ENCODE measurements around the gene ACOT12. TPM values are rescaled to one million over a fixed set of nuclear protein-coding genes. Genes with fewer than 3 reads are reported as not detected.
A peak's percentile ranks its signal among the peaks of the same experiment; 100 is the strongest.

Gene ACOT12
- not detected for total RNA-seq

GRCh38 chr5:81393783-81394718 lies at the start of gene ACOT12:
Gene ACOT12, minus strand, starts transcription at chr5:81394134. Its CDS starts 20 bp downstream, at chr5:81394114.
- no peaks in the 10 kb centered on the region for H3K9me3 ChIP-seq
- peak within 1 kb of the TSS; percentile 45 to 75 for H3K4me3 ChIP-seq
- no peak within 1 kb of the TSS for H3K27ac ChIP-seq
- no peak for TF ChIP-seq CTCF (IDR thresholded peaks at IDR 0.05)
- intact Hi-C loops (cut with DNase I), result no loop called here
- no peak for DNase-seq (ENCODE audit: low spot score in 2 of 2)
- peaks cover 3 to 4% of the 10 kb centered on the region in 2 donors for H3K4me1 ChIP-seq
- no peaks in the 10 kb centered on the region for H3K36me3 ChIP-seq
- H3K27me3 ChIP-seq, result no peaks in the 10 kb centered on the region

- TF ChIP-seq CTCF (IDR thresholded peaks at IDR 0.05), result no peak
- H3K27me3 ChIP-seq, result no peaks in the 10 kb centered on the region
- no peaks in the 10 kb centered on the region for H3K4me1 ChIP-seq
- no peak overlapping the region for H3K4me3 ChIP-seq
- H3K9me3 ChIP-seq, result no peaks in the 10 kb centered on the region
- intact Hi-C loops (cut with DNase I), result no loop called here
- no peak overlapping the region for H3K27ac ChIP-seq
- peaks cover 3 to 4% of the 10 kb centered on the region in 2 donors for H3K36me3 ChIP-seq
- no peak for DNase-seq (ENCODE audit: low spot score in 2 of 2)
Observed at GRCh38 chr5:81435023-81435422, 41.1 kb upstream of the ACOT12 start.

GRCh38 chr5:81429985-81430384 lies 36.1 kb upstream of the ACOT12 start:
- intact Hi-C loops (cut with DNase I), result loop anchor here (5.0 kb wide), 2 partner anchors 422 to 797 kb away; no protein-coding TSS in a partner anchor
- peaks cover 0 to 4% of the 10 kb centered on the region in 2 donors for H3K36me3 ChIP-seq
- H3K4me3 ChIP-seq, result no peak overlapping the region
- DNase-seq (ENCODE audit: low spot score in 2 of 2), result no peak
- H3K27ac ChIP-seq, result no peak overlapping the region
- no peaks in the 10 kb centered on the region for H3K9me3 ChIP-seq
- H3K27me3 ChIP-seq, result no peaks in the 10 kb centered on the region
- H3K4me1 ChIP-seq, result peaks cover 0 to 6% of the 10 kb centered on the region in 2 donors
- no peak for TF ChIP-seq CTCF (IDR thresholded peaks at IDR 0.05)

GRCh38 chr5:81429363-81429762 lies 35.4 kb upstream of the ACOT12 start:
- no peak for TF ChIP-seq CTCF (IDR thresholded peaks at IDR 0.05)
- intact Hi-C loops (cut with DNase I), result loop anchor here (5.0 kb wide), 2 partner anchors 423 to 798 kb away; no protein-coding TSS in a partner anchor
- Histone ChIP-seq H3K36me3 (peaks cover 0 to 4% of the 10 kb centered on the region in 2 donors), H3K9me3 (no peaks in the 10 kb centered on the region), H3K4me3 (no peak overlapping the region), H3K27me3 (no peaks in the 10 kb centered on the region), H3K27ac (no peak overlapping the region), H3K4me1 (peaks cover 0 to 6% of the 10 kb centered on the region in 2 donors)
- DNase-seq (ENCODE audit: low spot score in 2 of 2), result no peak

- no peak for DNase-seq (ENCODE audit: low spot score in 2 of 2)
- no peak overlapping the region for H3K27ac ChIP-seq
- intact Hi-C loops (cut with DNase I), result loop anchor here (5.0 kb wide), 2 partner anchors 423 to 798 kb away; no protein-coding TSS in a partner anchor
- no peaks in the 10 kb centered on the region for H3K9me3 ChIP-seq
- H3K4me3 ChIP-seq, result no peak overlapping the region
- no peaks in the 10 kb centered on the region for H3K27me3 ChIP-seq
- H3K4me1 ChIP-seq, result peaks cover 0 to 6% of the 10 kb centered on the region in 2 donors
- no peak for TF ChIP-seq CTCF (IDR thresholded peaks at IDR 0.05)
- H3K36me3 ChIP-seq, result peaks cover 0 to 4% of the 10 kb centered on the region in 2 donors
Observed at GRCh38 chr5:81428861-81429260, 34.9 kb upstream of the ACOT12 start.
